MM.1S (cell line): ENCODE results near the gene DNALI1.

Experiments used
- DNase-seq: peaks from one replicate; pipeline ENCODE4 v3.0.0-alpha.2; 2015
- H2AFZ ChIP-seq: fragments of 300-600 bp; sonication (generic); 2 replicates; pipeline ENCODE4 v1.6.0; 2016; ENCODE audit warnings: antibody characterized with exemption, low read length
- H3F3A ChIP-seq: fragments of 300-600 bp; sonication (generic); 2 replicates; pipeline ENCODE4 v1.6.1; 2016; ENCODE audit warnings: mild to moderate bottlenecking, antibody characterized with exemption, low read length, moderate library complexity, mixed read lengths; ENCODE audit not compliant: insufficient read depth
- H3K27ac ChIP-seq: fragments of 300-600 bp; sonication (generic); 2 replicates; pipeline ENCODE4 v1.5.1; 2016; ENCODE audit warnings: mild to moderate bottlenecking, low read length
- H3K27me3 ChIP-seq: fragments of 300-600 bp; sonication (generic); replicated peaks from 2 replicates; pipeline ENCODE4 v1.6.0; 2016; ENCODE audit warnings: low read length; ENCODE audit not compliant: insufficient read depth
- H3K36me3 ChIP-seq: fragments of 300-600 bp; sonication (generic); replicated peaks from 2 replicates; pipeline ENCODE4 v1.6.1; 2016; ENCODE audit warnings: mild to moderate bottlenecking, low read length, mixed read lengths; ENCODE audit not compliant: insufficient read depth
- H3K4me1 ChIP-seq: fragments of 300-600 bp; sonication (generic); 2 replicates; pipeline ENCODE4 v1.6.1; 2016; ENCODE audit warnings: low read length, mixed read lengths
- H3K4me2 ChIP-seq: fragments of 300-600 bp; sonication (generic); 2 replicates; pipeline ENCODE4 v1.6.0; 2016; ENCODE audit warnings: low read depth, low read length
- H3K4me3 ChIP-seq: fragments of 300-600 bp; sonication (generic); 2 replicates; pipeline ENCODE4 v1.5.1; 2016; ENCODE audit warnings: low read length, mixed read lengths
- H3K79me2 ChIP-seq: fragments of 300-600 bp; sonication (generic); 2 replicates; pipeline ENCODE4 v1.6.1; 2016; ENCODE audit warnings: mixed run types, low read length, mixed read lengths
- H3K9ac ChIP-seq: fragments of 300-600 bp; sonication (generic); 2 replicates; pipeline ENCODE4 v1.6.1; 2016; ENCODE audit warnings: low read length, mixed read lengths
- H3K9me2 ChIP-seq: fragments of 300-600 bp; sonication (generic); replicated peaks from 2 replicates; pipeline ENCODE4 v1.6.1; 2016; ENCODE audit warnings: mild to moderate bottlenecking, low read length, mixed read lengths; ENCODE audit not compliant: insufficient read depth
- H3K9me3 ChIP-seq: fragments of 300-600 bp; sonication (generic); replicated peaks from 2 replicates; pipeline ENCODE4 v1.6.1; 2016; ENCODE audit warnings: mild to moderate bottlenecking, low read length, mixed read lengths; ENCODE audit not compliant: insufficient read depth
- H4K20me1 ChIP-seq: fragments of 300-600 bp; sonication (generic); 2 replicates; pipeline ENCODE4 v1.6.1; 2016; ENCODE audit warnings: mild to moderate bottlenecking, low read length, moderate library complexity, mixed read lengths; ENCODE audit not compliant: insufficient read depth
- CTCF ChIP-seq: fragments of 300-600 bp; sonication (generic); IDR thresholded peaks from 2 replicates; pipeline ENCODE4 v1.5.1; 2016; ENCODE audit warnings: antibody characterized with exemption, low read length, mixed read lengths
- EZH2 ChIP-seq: fragments of 300-600 bp; sonication (generic); optimal IDR thresholded peaks from 2 replicates; pipeline ENCODE3; 2017; ENCODE audit warnings: low read depth, mild to moderate bottlenecking, antibody characterized with exemption, low read length, mixed read lengths
- EZH2phosphoT487 ChIP-seq: fragments of 300-600 bp; sonication (generic); IDR thresholded peaks from 2 replicates; pipeline ENCODE4 v1.6.1; 2018; ENCODE audit warnings: antibody characterized with exemption, low read length

DNALI1 gene

GRCh38 chr1:37601441-37601840 lies 44.7 kb downstream of the DNALI1 start:
- H3K9ac ChIP-seq = no peak overlapping the region
- H3K27me3 ChIP-seq = no peaks in the 10 kb centered on the region
- H4K20me1 ChIP-seq = no peaks in the 10 kb centered on the region
- H3K4me1 ChIP-seq = peaks cover 5% of the 10 kb centered on the region
- no peaks in the 10 kb centered on the region for H3F3A ChIP-seq
- no peaks in the 10 kb centered on the region for H3K9me2 ChIP-seq
- H3K27ac ChIP-seq = no peak overlapping the region
- no peak for TF ChIP-seq EZH2phosphoT487
- no peak for TF ChIP-seq CTCF
- no peak for TF ChIP-seq EZH2
- no peak overlapping the region for H3K4me2 ChIP-seq
- DNase-seq = no peak
- no peak overlapping the region for H3K4me3 ChIP-seq
- no peak overlapping the region for H2AFZ ChIP-seq
- H3K36me3 ChIP-seq = no peaks in the 10 kb centered on the region
- no peaks in the 10 kb centered on the region for H3K9me3 ChIP-seq
- no peaks in the 10 kb centered on the region for H3K79me2 ChIP-seq

GRCh38 chr1:37602750-37603694 lies 46.3 kb downstream of the DNALI1 start:
- H3K27me3 ChIP-seq = no peaks in the 10 kb centered on the region
- no peak overlapping the region for H3K4me3 ChIP-seq
- peak; percentile 64 for DNase-seq
- no peak overlapping the region for H3K9ac ChIP-seq
- H2AFZ ChIP-seq = peak overlapping the region; percentile 11; the same call in 1 of the 2 replicates
- H3K9me2 ChIP-seq = no peaks in the 10 kb centered on the region
- no peak overlapping the region for H3K27ac ChIP-seq
- no peaks in the 10 kb centered on the region for H4K20me1 ChIP-seq
- H3K4me2 ChIP-seq = peak overlapping the region; percentile 27; the same call in 1 of the 2 replicates
- H3K36me3 ChIP-seq = no peaks in the 10 kb centered on the region
- H3K79me2 ChIP-seq = no peaks in the 10 kb centered on the region
- H3K9me3 ChIP-seq = no peaks in the 10 kb centered on the region
- peak; percentile 86 for TF ChIP-seq CTCF
- no peak for TF ChIP-seq EZH2
- TF ChIP-seq EZH2phosphoT487 = no peak
- no peaks in the 10 kb centered on the region for H3F3A ChIP-seq
- H3K4me1 ChIP-seq = peaks cover 7% of the 10 kb centered on the region; the same call in 1 of the 2 replicates

GRCh38 chr1:37605061-37605650 lies 48.4 kb downstream of the DNALI1 start:
- no peak for DNase-seq
- Histone ChIP-seq H3K27me3 (0 out of 2 replicates have a peak, but pooled peaks cover 5% of the 10 kb centered on the region), H3K79me2 (no peaks in the 10 kb centered on the region), H3K9ac (no peak overlapping the region), H3K9me3 (no peaks in the 10 kb centered on the region), H3K36me3 (no peaks in the 10 kb centered on the region), H3K9me2 (no peaks in the 10 kb centered on the region), H2AFZ (no peak overlapping the region), H3F3A (no peaks in the 10 kb centered on the region), H3K4me3 (no peak overlapping the region), H4K20me1 (no peaks in the 10 kb centered on the region), H3K27ac (no peak overlapping the region), H3K4me2 (no peak overlapping the region), H3K4me1 (peaks cover 19% of the 10 kb centered on the region)
- TF ChIP-seq EZH2 (no peak), CTCF (no peak), EZH2phosphoT487 (no peak)
